Keratinocyte (primary cell): ENCODE measurements around the gene TOM1L2. TPM values are rescaled to one million over a fixed set of nuclear protein-coding genes. Genes with fewer than 3 reads are reported as not detected.

Experiments
- DNase-seq: peaks from one replicate; pipeline ENCODE4 v3.0.0-alpha.2; 2011; ENCODE audit warnings: low read depth, missing footprints, low spot score
- FAIRE-seq: peaks from 2 replicates; lab custom pipeline; 2011; peaks lifted over from hg19 to GRCh38; lab: Jason Lieb, UNC
- H2AFZ ChIP-seq: 2 replicates; pipeline ENCODE4 v1.6.0; 2012; ENCODE audit warnings: low read length, control low read depth, inconsistent platforms; ENCODE audit not compliant: control insufficient read depth
- H3K27ac ChIP-seq: 2 replicates; pipeline ENCODE4 v1.5.1; 2011; ENCODE audit warnings: low read length; ENCODE audit not compliant: control insufficient read depth, insufficient read depth
- H3K27me3 ChIP-seq: 3 replicates; pipeline ENCODE4 v1.6.0; 2011; ENCODE audit warnings: low read length; ENCODE audit not compliant: control insufficient read depth, insufficient read depth; ENCODE audit errors: extremely low read depth
- H3K36me3 ChIP-seq, 2 experiments: 2 replicates in 1 of 2; 3 replicates in 1 of 2; pipeline ENCODE4 v1.5.1; 2011; ENCODE audit warnings: low read length in 2 of 2, mild to moderate bottlenecking in 1 of 2; ENCODE audit not compliant: control insufficient read depth in 2 of 2, insufficient read depth in 2 of 2; ENCODE audit errors: extremely low read depth in 1 of 2
- H3K4me1 ChIP-seq: 3 replicates; pipeline ENCODE4 v1.5.1; 2011; ENCODE audit warnings: low read length; ENCODE audit not compliant: control insufficient read depth, insufficient read depth; ENCODE audit errors: extremely low read depth
- H3K4me2 ChIP-seq: 3 replicates; pipeline ENCODE4 v1.6.0; 2011; ENCODE audit warnings: low read depth, low read length; ENCODE audit not compliant: control insufficient read depth, insufficient read depth; ENCODE audit errors: extremely low read depth
- H3K4me3 ChIP-seq, 3 experiments: fragments of 200-600 bp in 1 of 3; sonication (generic) in 1 of 3; 2 replicates in 2 of 3; 3 replicates in 1 of 3; pipeline ENCODE4 v1.5.1; 2011 to 2016; ENCODE audit warnings: low read length in 3 of 3, mild to moderate bottlenecking in 3 of 3, control low read depth in 2 of 3, inconsistent platforms in 1 of 3, low read depth in 1 of 3, mixed read lengths in 1 of 3, mixed run types in 1 of 3, moderate library complexity in 1 of 3; ENCODE audit not compliant: control insufficient read depth in 2 of 3, insufficient read depth in 2 of 3; ENCODE audit errors: extremely low read depth in 1 of 3
- H3K79me2 ChIP-seq: 2 replicates; pipeline ENCODE4 v1.6.0; 2012; ENCODE audit warnings: low read length; ENCODE audit not compliant: control insufficient read depth, insufficient read depth
- H3K9ac ChIP-seq: 3 replicates; pipeline ENCODE4 v1.6.0; 2011; ENCODE audit warnings: low read length; ENCODE audit not compliant: control insufficient read depth, insufficient read depth; ENCODE audit errors: extremely low read depth
- H3K9me1 ChIP-seq: 3 replicates; pipeline ENCODE4 v1.6.0; 2011; ENCODE audit warnings: low read length; ENCODE audit not compliant: control insufficient read depth, insufficient read depth; ENCODE audit errors: extremely low read depth
- H3K9me3 ChIP-seq: 2 replicates; pipeline ENCODE4 v1.5.1; 2012; ENCODE audit warnings: low read depth, low read length; ENCODE audit not compliant: control insufficient read depth
- H4K20me1 ChIP-seq: 3 replicates; pipeline ENCODE4 v1.6.0; 2011; ENCODE audit warnings: low read length; ENCODE audit not compliant: control insufficient read depth, insufficient read depth; ENCODE audit errors: extremely low read depth
- EZH2 ChIP-seq: IDR thresholded peaks from one replicate; pipeline ENCODE4 v1.6.1; 2012; ENCODE audit warnings: inconsistent platforms, mild to moderate bottlenecking, low read length, moderate library complexity
- dilution Hi-C: fragments of 300-500 bp; cut with MboI; formaldehyde crosslinking; loops from one replicate; pipeline ENCODE4 v1.7.0; 2020; ENCODE audit warnings: low sequenced_read_pairs; ENCODE audit not compliant: extremely low pct_ligation_motif_present
- polyA plus RNA-seq, 5 experiments: library from polyadenylated mRNA; depleted of rRNA in 3 of 5; stranded (reverse) in 3 of 5; stranded (forward) in 1 of 5; unstranded in 1 of 5; fragments of >200 nt; gene quantifications; 1 replicate in 1 of 5; 2 replicates in 3 of 5; 3 replicates in 1 of 5; pipeline versions ENCODE4 v1.2.1 to v1.2.3, GENCODE V29; 2011 to 2012; ENCODE audit warnings: missing spikeins in 2 of 5, low read depth in 1 of 5, low replicate concordance in 1 of 5
- TF ChIP-seq, protein P1 (sequence below), 3 experiments: IDR thresholded peaks in 1 of 3; conservative IDR thresholded peaks in 1 of 3; optimal IDR thresholded peaks in 1 of 3; 2 replicates in 2 of 3; 3 replicates in 1 of 3; pipeline versions ENCODE3 to v1.5.1; 2011; ENCODE audit warnings: low read length in 3 of 3, mild to moderate bottlenecking in 3 of 3, moderate library complexity in 2 of 3, control low read depth in 1 of 3, inconsistent platforms in 1 of 3; ENCODE audit not compliant: insufficient read depth in 2 of 3; ENCODE audit errors: extremely low read depth in 1 of 3

TOM1L2 gene
- polyA plus RNA-seq, 1 donor (not counting 4 experiments of a cell fraction or from before 2014, with no cell fraction given), result 36.3 TPM

DNA sequence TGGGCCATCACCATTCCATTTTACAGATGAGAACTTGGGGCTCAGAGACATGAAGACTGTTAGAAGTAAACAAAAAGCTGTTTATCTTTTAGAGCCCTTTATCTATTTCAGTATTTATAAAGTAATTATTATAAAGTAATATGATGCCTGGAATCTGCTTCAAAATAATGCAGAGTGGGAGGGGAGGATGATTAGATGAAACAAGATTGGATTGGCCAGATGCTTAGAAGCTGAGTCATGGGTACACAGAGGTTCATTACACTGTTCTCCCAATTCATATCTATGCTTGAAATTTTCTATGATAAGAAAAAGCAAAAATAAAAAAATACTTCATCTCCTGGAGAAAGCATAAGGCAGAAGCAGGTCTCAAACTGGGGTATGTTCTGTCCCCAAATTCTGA lies 29.4 kb downstream of the TOM1L2 start:
- H3K79me2 ChIP-seq, result peaks cover 58% of the 10 kb centered on the region
- no peaks in the 10 kb centered on the region for H4K20me1 ChIP-seq
- H3K9me1 ChIP-seq, result no peaks in the 10 kb centered on the region
- peak overlapping the region; percentile 61 for H3K27ac ChIP-seq
- H3K4me2 ChIP-seq, result peak overlapping the region; percentile 82
- DNase-seq, result no peak
- H3K4me1 ChIP-seq, result peaks cover 53% of the 10 kb centered on the region
- no peaks in the 10 kb centered on the region for H3K27me3 ChIP-seq
- H3K9me3 ChIP-seq, result no peaks in the 10 kb centered on the region
- peak; percentile 74 for FAIRE-seq
- H3K36me3 ChIP-seq, result no peaks in the 10 kb centered on the region
- no peak for TF ChIP-seq EZH2
- TF ChIP-seq, protein P1, sequence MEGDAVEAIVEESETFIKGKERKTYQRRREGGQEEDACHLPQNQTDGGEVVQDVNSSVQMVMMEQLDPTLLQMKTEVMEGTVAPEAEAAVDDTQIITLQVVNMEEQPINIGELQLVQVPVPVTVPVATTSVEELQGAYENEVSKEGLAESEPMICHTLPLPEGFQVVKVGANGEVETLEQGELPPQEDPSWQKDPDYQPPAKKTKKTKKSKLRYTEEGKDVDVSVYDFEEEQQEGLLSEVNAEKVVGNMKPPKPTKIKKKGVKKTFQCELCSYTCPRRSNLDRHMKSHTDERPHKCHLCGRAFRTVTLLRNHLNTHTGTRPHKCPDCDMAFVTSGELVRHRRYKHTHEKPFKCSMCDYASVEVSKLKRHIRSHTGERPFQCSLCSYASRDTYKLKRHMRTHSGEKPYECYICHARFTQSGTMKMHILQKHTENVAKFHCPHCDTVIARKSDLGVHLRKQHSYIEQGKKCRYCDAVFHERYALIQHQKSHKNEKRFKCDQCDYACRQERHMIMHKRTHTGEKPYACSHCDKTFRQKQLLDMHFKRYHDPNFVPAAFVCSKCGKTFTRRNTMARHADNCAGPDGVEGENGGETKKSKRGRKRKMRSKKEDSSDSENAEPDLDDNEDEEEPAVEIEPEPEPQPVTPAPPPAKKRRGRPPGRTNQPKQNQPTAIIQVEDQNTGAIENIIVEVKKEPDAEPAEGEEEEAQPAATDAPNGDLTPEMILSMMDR (optimal IDR thresholded peaks at IDR 0.05 in 1 of 3, IDR thresholded peaks at IDR 0.05 in 1 of 3, conservative IDR thresholded peaks at IDR 0.05 in 1 of 3; ENCODE audit: extremely low read depth in 1 of 3, insufficient read depth in 2 of 3, low read length in 3 of 3), result no peak
- H3K9ac ChIP-seq, result peak overlapping the region; percentile 5
- H2AFZ ChIP-seq, result peak overlapping the region; percentile 27
- peak overlapping the region in 2 of 3 experiments; percentile 37 to 54 for H3K4me3 ChIP-seq
- dilution Hi-C loops, result no loop called here

DNA sequence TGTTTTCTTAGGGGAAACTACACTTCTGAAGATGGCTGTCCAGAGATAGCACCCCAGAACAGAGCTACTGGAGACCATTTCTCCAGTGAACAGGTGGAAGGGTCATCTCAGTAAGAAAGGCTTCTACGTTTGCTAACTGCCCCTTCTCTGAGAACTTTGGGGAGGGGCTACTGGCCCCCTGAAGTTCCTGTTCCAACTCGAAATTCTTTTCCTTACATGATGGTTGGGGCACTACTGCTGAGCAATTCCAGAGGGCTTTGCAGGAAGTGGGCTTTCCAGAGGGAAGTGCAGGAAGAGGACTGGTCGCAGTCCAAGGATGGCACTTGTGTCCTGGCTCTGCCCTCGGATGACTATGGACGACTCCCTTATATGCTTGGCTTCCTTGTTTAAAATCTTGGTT lies 31.2 kb downstream of the TOM1L2 start:
- TF ChIP-seq, protein P1 (optimal IDR thresholded peaks at IDR 0.05 in 1 of 3, IDR thresholded peaks at IDR 0.05 in 1 of 3, conservative IDR thresholded peaks at IDR 0.05 in 1 of 3; ENCODE audit: extremely low read depth in 1 of 3, insufficient read depth in 2 of 3, low read length in 3 of 3), result no peak
- no peak overlapping the region for H3K9ac ChIP-seq
- peaks cover 2% of the 10 kb centered on the region for H3K9me1 ChIP-seq
- FAIRE-seq (no peak), DNase-seq (no peak)
- H4K20me1 ChIP-seq, result no peaks in the 10 kb centered on the region
- H3K36me3 ChIP-seq, result no peaks in the 10 kb centered on the region
- dilution Hi-C loops, result no loop called here
- H3K4me1 ChIP-seq, result peaks cover 66% of the 10 kb centered on the region
- H3K27ac ChIP-seq, result no peak overlapping the region
- no peak overlapping the region for H3K4me3 ChIP-seq
- no peak overlapping the region for H3K4me2 ChIP-seq
- no peaks in the 10 kb centered on the region for H3K9me3 ChIP-seq
- H2AFZ ChIP-seq, result no peak overlapping the region
- peaks cover 59% of the 10 kb centered on the region for H3K79me2 ChIP-seq
- no peaks in the 10 kb centered on the region for H3K27me3 ChIP-seq
